H1 (cell line): ENCODE results near the gene MCHR2. TPM values are rescaled to one million over a fixed set of nuclear protein-coding genes. Genes with fewer than 3 reads are reported as not detected.

Experiments used
- CEBPB ChIP-seq: IDR thresholded peaks from 2 replicates; pipeline ENCODE4 v1.6.1; 2012; ENCODE audit warnings: low read depth, low read length
- CREB1 ChIP-seq: IDR thresholded peaks from 2 replicates; pipeline ENCODE4 v1.6.1; 2012; ENCODE audit warnings: inconsistent platforms
- GABPA ChIP-seq: IDR thresholded peaks from 2 replicates; pipeline ENCODE4 v1.6.1; 2011; ENCODE audit warnings: mild to moderate bottlenecking, low read length, moderate library complexity, borderline replicate concordance; ENCODE audit not compliant: insufficient read depth
- JUND ChIP-seq: IDR thresholded peaks from 2 replicates; pipeline ENCODE4 v1.6.1; 2011; ENCODE audit warnings: mild to moderate bottlenecking, improper control_type of control experiment, low read length
- KDM4A ChIP-seq: IDR thresholded peaks from one replicate; pipeline ENCODE4 v1.7.1; 2012; ENCODE audit warnings: low read depth, mild to moderate bottlenecking, moderate library complexity, low read length, inconsistent platforms; ENCODE audit not compliant: severe bottlenecking
- MAFK ChIP-seq: IDR thresholded peaks from 2 replicates; pipeline ENCODE4 v1.6.1; 2012; ENCODE audit warnings: low read depth, mild to moderate bottlenecking, improper control_type of control experiment, low read length
- POLR2A ChIP-seq, 2 experiments: IDR thresholded peaks; 1 replicate in 1 of 2; 2 replicates in 1 of 2; pipeline ENCODE4 v1.6.1; 2011; ENCODE audit warnings: low read depth in 2 of 2, low read length in 2 of 2, mild to moderate bottlenecking in 2 of 2; ENCODE audit errors: control extremely low read depth in 1 of 2
- RBBP5 ChIP-seq: IDR thresholded peaks from 2 replicates; pipeline ENCODE4 v1.7.1; 2012; ENCODE audit warnings: low read depth, mild to moderate bottlenecking, inconsistent platforms, low read length, moderate library complexity, borderline replicate concordance
- RNF2 ChIP-seq: fragments of 200-900, 300-1000 bp; sonication (generic); IDR thresholded peaks from 2 replicates; pipeline ENCODE4 v1.7.1; 2016; ENCODE audit warnings: borderline replicate concordance, low read depth, mild to moderate bottlenecking, antibody characterized with exemption, low read length; ENCODE audit not compliant: poor library complexity, severe bottlenecking; ENCODE audit errors: missing control alignments
- SIRT6 ChIP-seq: IDR thresholded peaks from one replicate; pipeline ENCODE4 v1.7.1; 2012; ENCODE audit warnings: low read length, inconsistent platforms
- SUZ12 ChIP-seq: fragments of 200-600 bp; sonication (generic); IDR thresholded peaks from 2 replicates; pipeline ENCODE4 v1.6.1; 2012; ENCODE audit warnings: mild to moderate bottlenecking, inconsistent platforms, low read length, moderate library complexity, mixed read lengths
- polyA plus RNA-seq, 7 experiments: library from polyadenylated mRNA; depleted of rRNA in 3 of 7; stranded (reverse) in 5 of 7; unstranded in 2 of 7; fragments of >200 nt in 5 of 7; fragments of 200-250 nt in 2 of 7; gene quantifications; 1 replicate in 5 of 7; 2 replicates in 1 of 7; 4 replicates in 1 of 7; pipeline versions ENCODE4 v1.2.1 to v1.2.3, GENCODE V29; 2011 to 2013; ENCODE audit warnings: missing spikeins in 2 of 7, mixed read lengths in 2 of 7
- total RNA-seq: library from RNA; stranded (reverse); fragmentation: NEBNext Ultra II Directional; extraction: Animal tissue kit (Norgen Biotek cat#: 25700); gene quantifications from 2 replicates; pipeline ENCODE4 v1.2.1, GENCODE V29; 2021
- TF ChIP-seq, protein P1 (sequence below): fragments of 300-600 bp; sonication (generic); IDR thresholded peaks from 2 replicates; pipeline ENCODE4 v1.7.1; 2012; ENCODE audit warnings: low read length, moderate library complexity, mild to moderate bottlenecking, inconsistent platforms; ENCODE audit not compliant: insufficient replicate concordance

MCHR2 gene
- total and polyA plus RNA-seq, 2 of the 8 experiments (the other 6 are each of a cell fraction or from before 2014, with no cell fraction given) = not detected

DNA sequence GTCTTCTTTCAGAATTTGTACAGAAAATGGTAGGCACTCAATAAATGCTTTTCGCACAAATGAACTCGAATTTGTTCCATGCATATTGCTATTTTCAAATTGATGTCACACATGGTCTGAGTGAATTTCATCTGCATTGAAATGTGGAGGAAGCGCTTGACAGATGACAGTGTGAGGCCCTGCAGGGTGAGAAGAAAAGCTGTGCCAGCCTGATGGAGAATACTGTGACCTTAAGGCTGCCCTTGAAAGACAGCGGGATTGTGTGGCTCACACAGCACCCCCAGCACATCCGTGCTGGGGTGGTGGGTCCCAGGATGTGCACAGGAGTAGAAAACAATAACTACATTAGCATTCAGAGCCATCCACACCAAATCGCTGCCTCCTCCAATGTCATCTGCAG is 14.8 kb upstream of the MCHR2 start (continued):
- TF ChIP-seq, protein P1, sequence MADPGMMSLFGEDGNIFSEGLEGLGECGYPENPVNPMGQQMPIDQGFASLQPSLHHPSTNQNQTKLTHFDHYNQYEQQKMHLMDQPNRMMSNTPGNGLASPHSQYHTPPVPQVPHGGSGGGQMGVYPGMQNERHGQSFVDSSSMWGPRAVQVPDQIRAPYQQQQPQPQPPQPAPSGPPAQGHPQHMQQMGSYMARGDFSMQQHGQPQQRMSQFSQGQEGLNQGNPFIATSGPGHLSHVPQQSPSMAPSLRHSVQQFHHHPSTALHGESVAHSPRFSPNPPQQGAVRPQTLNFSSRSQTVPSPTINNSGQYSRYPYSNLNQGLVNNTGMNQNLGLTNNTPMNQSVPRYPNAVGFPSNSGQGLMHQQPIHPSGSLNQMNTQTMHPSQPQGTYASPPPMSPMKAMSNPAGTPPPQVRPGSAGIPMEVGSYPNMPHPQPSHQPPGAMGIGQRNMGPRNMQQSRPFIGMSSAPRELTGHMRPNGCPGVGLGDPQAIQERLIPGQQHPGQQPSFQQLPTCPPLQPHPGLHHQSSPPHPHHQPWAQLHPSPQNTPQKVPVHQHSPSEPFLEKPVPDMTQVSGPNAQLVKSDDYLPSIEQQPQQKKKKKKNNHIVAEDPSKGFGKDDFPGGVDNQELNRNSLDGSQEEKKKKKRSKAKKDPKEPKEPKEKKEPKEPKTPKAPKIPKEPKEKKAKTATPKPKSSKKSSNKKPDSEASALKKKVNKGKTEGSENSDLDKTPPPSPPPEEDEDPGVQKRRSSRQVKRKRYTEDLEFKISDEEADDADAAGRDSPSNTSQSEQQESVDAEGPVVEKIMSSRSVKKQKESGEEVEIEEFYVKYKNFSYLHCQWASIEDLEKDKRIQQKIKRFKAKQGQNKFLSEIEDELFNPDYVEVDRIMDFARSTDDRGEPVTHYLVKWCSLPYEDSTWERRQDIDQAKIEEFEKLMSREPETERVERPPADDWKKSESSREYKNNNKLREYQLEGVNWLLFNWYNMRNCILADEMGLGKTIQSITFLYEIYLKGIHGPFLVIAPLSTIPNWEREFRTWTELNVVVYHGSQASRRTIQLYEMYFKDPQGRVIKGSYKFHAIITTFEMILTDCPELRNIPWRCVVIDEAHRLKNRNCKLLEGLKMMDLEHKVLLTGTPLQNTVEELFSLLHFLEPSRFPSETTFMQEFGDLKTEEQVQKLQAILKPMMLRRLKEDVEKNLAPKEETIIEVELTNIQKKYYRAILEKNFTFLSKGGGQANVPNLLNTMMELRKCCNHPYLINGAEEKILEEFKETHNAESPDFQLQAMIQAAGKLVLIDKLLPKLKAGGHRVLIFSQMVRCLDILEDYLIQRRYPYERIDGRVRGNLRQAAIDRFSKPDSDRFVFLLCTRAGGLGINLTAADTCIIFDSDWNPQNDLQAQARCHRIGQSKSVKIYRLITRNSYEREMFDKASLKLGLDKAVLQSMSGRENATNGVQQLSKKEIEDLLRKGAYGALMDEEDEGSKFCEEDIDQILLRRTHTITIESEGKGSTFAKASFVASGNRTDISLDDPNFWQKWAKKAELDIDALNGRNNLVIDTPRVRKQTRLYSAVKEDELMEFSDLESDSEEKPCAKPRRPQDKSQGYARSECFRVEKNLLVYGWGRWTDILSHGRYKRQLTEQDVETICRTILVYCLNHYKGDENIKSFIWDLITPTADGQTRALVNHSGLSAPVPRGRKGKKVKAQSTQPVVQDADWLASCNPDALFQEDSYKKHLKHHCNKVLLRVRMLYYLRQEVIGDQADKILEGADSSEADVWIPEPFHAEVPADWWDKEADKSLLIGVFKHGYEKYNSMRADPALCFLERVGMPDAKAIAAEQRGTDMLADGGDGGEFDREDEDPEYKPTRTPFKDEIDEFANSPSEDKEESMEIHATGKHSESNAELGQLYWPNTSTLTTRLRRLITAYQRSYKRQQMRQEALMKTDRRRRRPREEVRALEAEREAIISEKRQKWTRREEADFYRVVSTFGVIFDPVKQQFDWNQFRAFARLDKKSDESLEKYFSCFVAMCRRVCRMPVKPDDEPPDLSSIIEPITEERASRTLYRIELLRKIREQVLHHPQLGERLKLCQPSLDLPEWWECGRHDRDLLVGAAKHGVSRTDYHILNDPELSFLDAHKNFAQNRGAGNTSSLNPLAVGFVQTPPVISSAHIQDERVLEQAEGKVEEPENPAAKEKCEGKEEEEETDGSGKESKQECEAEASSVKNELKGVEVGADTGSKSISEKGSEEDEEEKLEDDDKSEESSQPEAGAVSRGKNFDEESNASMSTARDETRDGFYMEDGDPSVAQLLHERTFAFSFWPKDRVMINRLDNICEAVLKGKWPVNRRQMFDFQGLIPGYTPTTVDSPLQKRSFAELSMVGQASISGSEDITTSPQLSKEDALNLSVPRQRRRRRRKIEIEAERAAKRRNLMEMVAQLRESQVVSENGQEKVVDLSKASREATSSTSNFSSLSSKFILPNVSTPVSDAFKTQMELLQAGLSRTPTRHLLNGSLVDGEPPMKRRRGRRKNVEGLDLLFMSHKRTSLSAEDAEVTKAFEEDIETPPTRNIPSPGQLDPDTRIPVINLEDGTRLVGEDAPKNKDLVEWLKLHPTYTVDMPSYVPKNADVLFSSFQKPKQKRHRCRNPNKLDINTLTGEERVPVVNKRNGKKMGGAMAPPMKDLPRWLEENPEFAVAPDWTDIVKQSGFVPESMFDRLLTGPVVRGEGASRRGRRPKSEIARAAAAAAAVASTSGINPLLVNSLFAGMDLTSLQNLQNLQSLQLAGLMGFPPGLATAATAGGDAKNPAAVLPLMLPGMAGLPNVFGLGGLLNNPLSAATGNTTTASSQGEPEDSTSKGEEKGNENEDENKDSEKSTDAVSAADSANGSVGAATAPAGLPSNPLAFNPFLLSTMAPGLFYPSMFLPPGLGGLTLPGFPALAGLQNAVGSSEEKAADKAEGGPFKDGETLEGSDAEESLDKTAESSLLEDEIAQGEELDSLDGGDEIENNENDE = no peak
- TF ChIP-seq CEBPB (no peak), JUND (no peak), SIRT6 (no peak), CREB1 (no peak), RBBP5 (no peak), RNF2 (no peak), POLR2A (IDR thresholded peaks at IDR 0.05; ENCODE audit: control extremely low read depth in 1 of 2, low read depth in 2 of 2, low read length in 2 of 2) (no peak), MAFK (no peak), GABPA (no peak), KDM4A (no peak), SUZ12 (no peak)
